Jurkat, Clone E6-1 (cell line): ENCODE data around the gene KLK3.

Experiments
- DNase-seq: peaks from one replicate; pipeline ENCODE4 v3.0.0-alpha.2; 2011; ENCODE audit warnings: low read depth, low spot score
- H3K4me3 ChIP-seq: 2 replicates; pipeline ENCODE4 v1.5.1; 2011; ENCODE audit warnings: mild to moderate bottlenecking, low read length, control low read depth, moderate library complexity

Gene KLK3

GRCh38 chr19:50851620-50852019 lies 3.1 kb upstream of the KLK3 start:
- no peak for DNase-seq
- no peak overlapping the region for H3K4me3 ChIP-seq

- no peak overlapping the region for H3K4me3 ChIP-seq
These were observed 2.7 kb downstream of the KLK3 start for GRCh38 chr19:50857366-50857765.

DNA sequence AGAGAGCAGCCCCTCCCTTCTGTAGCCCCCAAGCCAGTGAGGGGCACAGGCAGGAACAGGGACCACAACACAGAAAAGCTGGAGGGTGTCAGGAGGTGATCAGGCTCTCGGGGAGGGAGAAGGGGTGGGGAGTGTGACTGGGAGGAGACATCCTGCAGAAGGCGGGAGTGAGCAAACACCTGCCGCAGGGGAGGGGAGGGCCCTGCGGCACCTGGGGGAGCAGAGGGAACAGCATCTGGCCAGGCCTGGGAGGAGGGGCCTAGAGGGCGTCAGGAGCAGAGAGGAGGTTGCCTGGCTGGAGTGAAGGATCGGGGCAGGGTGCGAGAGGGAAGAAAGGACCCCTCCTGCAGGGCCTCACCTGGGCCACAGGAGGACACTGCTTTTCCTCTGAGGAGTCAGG lies 4.2 kb downstream of the KLK3 start:
- no peak overlapping the region for H3K4me3 ChIP-seq

More at GRCh38 chr19:50857366-50857765, 2.7 kb downstream of the KLK3 start:
- no peak for DNase-seq

GRCh38 chr19:50859849-50860248 lies 5.1 kb downstream of the KLK3 start:
- no peak for DNase-seq

More for the DNA sequence above, 4.2 kb downstream of the KLK3 start:
- DNase-seq = no peak

DNA sequence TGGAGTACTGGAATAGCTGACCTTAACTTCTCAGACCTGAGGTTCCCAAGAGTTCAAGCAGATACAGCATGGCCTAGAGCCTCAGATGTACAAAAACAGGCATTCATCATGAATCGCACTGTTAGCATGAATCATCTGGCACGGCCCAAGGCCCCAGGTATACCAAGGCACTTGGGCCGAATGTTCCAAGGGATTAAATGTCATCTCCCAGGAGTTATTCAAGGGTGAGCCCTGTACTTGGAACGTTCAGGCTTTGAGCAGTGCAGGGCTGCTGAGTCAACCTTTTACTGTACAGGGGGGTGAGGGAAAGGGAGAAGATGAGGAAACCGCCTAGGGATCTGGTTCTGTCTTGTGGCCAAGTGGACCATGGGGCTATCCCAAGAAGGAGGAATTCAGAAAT lies 6.3 kb downstream of the KLK3 start:
- no peak for DNase-seq
- no peak overlapping the region for H3K4me3 ChIP-seq

More at GRCh38 chr19:50859849-50860248, 5.1 kb downstream of the KLK3 start:
- no peak overlapping the region for H3K4me3 ChIP-seq

- H3K4me3 ChIP-seq = no peak overlapping the region
- no peak for DNase-seq
These were observed 7.0 kb downstream of the KLK3 start for GRCh38 chr19:50861496-50862286.

DNA sequence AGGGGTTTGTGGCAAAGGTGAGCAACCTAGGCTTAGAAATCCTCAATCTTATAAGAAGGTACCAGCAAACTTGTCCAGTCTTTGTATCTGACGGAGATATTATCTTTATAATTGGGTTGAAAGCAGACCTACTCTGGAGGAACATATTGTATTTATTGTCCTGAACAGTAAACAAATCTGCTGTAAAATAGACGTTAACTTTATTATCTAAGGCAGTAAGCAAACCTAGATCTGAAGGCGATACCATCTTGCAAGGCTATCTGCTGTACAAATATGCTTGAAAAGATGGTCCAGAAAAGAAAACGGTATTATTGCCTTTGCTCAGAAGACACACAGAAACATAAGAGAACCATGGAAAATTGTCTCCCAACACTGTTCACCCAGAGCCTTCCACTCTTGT lies 14.8 kb downstream of the KLK3 start:
- DNase-seq = no peak
- H3K4me3 ChIP-seq = no peak overlapping the region

DNA sequence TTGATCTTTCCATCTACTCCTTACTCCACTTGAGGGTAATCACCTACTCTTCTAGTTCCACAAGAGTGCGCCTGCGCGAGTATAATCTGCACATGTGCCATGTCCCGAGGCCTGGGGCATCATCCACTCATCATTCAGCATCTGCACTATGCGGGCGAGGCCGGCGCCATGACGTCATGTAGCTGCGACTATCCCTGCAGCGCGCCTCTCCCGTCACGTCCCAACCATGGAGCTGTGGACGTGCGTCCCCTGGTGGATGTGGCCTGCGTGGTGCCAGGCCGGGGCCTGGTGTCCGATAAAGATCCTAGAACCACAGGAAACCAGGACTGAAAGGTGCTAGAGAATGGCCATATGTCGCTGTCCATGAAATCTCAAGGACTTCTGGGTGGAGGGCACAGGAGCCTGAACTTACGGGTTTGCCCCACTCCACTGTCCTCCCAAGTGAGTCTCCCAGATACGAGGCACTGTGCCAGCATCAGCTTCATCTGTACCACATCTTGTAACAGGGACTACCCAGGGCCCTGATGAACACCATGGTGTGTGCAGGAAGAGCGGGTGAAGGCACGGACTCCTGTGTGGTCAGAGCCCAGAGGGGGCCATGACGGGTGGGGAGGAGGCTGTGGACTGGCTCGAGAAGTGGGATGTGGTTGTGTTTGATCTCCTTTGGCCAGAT lies 15.8 kb downstream of the KLK3 start:
- DNase-seq = no peak
- no peak overlapping the region for H3K4me3 ChIP-seq

GRCh38 chr19:50873056-50873455 lies 18.3 kb downstream of the KLK3 start, which contains the start of gene KLK2:
Gene KLK2 (plus strand): TSS chr19:50873439. CDS start chr19:50873474, 35 bp downstream.
- H3K4me3 ChIP-seq = no peak within 1 kb of the TSS
- DNase-seq = no peak

GRCh38 chr19:50874211-50874610 lies 19.5 kb downstream of the KLK3 start:
- H3K4me3 ChIP-seq = no peak overlapping the region
- DNase-seq = no peak

GRCh38 chr19:50875795-50876422 lies 21.2 kb downstream of the KLK3 start:
- no peak overlapping the region for H3K4me3 ChIP-seq
- DNase-seq = no peak

GRCh38 chr19:50876456-50876855 lies 21.7 kb downstream of the KLK3 start:
- H3K4me3 ChIP-seq = no peak overlapping the region
- no peak for DNase-seq

DNA sequence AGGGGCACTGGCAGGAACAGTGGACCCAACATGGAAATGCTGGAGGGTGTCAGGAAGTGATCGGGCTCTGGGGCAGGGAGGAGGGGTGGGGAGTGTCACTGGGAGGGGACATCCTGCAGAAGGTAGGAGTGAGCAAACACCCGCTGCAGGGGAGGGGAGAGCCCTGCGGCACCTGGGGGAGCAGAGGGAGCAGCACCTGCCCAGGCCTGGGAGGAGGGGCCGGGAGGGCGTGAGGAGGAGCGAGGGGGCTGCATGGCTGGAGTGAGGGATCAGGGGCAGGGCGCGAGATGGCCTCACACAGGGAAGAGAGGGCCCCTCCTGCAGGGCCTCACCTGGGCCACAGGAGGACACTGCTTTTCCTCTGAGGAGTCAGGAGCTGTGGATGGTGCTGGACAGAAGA lies 22.6 kb downstream of the KLK3 start:
- no peak for DNase-seq
- no peak overlapping the region for H3K4me3 ChIP-seq

DNA sequence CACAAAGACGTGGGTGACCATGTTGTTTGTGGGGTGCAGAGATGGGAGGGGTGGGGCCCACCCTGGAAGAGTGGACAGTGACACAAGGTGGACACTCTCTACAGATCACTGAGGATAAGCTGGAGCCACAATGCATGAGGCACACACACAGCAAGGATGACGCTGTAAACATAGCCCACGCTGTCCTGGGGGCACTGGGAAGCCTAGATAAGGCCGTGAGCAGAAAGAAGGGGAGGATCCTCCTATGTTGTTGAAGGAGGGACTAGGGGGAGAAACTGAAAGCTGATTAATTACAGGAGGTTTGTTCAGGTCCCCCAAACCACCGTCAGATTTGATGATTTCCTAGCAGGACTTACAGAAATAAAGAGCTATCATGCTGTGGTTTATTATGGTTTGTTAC lies 24.1 kb downstream of the KLK3 start:
- no peak for DNase-seq
- no peak overlapping the region for H3K4me3 ChIP-seq

DNA sequence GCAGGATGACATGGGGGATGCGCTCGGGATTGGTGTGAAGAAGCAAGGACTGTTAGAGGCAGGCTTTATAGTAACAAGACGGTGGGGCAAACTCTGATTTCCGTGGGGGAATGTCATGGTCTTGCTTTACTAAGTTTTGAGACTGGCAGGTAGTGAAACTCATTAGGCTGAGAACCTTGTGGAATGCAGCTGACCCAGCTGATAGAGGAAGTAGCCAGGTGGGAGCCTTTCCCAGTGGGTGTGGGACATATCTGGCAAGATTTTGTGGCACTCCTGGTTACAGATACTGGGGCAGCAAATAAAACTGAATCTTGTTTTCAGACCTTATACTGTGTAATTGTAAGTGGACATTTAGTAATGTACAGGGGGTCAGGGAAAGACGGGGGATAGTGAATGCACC lies 25.5 kb downstream of the KLK3 start:
- DNase-seq = no peak
- H3K4me3 ChIP-seq = no peak overlapping the region

DNA sequence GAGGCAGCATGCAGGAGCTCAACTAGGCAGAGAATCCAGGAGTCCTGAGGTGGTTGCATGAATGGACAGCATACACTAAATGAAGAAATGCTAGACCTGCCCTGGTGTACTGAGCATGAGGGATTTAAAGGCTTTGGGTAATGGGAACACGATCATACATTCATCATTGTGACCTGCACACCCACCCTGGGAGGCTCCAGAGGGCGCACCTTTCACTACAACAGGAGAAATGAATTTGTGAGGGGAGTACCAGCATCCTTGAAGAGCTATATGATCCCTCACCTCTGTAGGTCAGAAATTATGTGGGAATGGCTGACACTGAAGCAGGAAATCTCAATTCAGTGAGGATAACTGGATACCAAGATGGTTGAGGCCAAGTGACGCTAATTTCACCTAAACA lies 27.5 kb downstream of the KLK3 start:
- no peak for DNase-seq
- no peak overlapping the region for H3K4me3 ChIP-seq

GRCh38 chr19:50889638-50890037 lies 34.9 kb downstream of the KLK3 start:
- DNase-seq = no peak
- H3K4me3 ChIP-seq = no peak overlapping the region

- DNase-seq = no peak
- no peak overlapping the region for H3K4me3 ChIP-seq
These were observed 35.9 kb downstream of the KLK3 start for GRCh38 chr19:50890422-50891252.

DNA sequence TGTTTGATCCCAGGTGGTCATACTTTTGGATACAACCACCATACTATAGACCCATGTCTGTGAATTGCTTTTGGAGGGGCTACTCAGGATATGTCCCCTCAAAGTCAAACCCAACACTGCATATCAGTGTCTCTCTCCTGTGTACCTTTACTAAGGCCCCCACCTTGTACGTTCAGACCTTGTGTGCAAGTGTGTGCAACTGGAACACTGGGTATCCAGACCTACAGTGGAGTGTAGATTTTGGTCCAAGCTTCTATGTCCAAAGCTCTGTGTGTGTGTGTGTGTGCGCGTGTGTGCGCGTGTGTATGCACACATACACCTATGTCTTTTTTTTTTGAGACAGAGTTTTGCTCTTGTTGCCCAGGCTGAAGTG lies 36.5 kb downstream of the KLK3 start:
- no peak for DNase-seq
- no peak overlapping the region for H3K4me3 ChIP-seq
